ENCODE measurements around the gene ADCK1. TPM values are rescaled to one million over a fixed set of nuclear protein-coding genes. Genes with fewer than 3 reads are reported as not detected.

ADCK1 gene
- total and polyA plus RNA-seq, 2 experiments from 2014 or later: 6.7 to 11.2 TPM

DNA sequence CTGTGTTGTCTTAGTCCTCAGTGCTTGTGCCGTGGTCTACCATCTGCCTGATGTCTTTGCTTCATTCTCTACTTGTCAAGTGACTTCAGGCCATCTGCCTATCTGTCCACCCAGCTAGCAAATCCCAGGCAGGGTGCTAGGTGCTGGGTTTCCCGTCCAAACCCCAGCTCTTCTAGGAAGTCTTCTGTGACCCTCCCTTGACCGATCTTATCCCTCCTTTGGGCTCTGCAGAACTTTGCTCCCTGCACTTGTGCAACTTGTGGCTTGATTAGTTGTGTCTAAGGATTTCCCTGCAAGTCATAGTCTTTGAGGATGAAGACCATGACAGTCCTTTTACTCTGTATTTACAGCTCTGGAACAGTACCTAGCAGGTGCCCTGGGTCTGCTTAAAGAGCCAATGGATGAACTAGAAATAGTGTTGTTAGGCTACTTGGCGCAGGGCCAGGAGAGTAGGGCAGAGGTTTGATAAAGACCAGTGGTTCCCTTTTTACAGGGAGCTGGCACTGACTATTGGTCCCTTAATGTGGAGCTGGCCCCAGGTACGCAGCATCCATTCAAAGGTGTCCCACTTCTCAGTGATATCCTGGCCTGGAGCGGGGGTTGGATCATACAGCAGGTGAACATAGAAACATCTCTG is 60.1 kb downstream of the ADCK1 start (continued):
- TF ChIP-seq, protein P1, sequence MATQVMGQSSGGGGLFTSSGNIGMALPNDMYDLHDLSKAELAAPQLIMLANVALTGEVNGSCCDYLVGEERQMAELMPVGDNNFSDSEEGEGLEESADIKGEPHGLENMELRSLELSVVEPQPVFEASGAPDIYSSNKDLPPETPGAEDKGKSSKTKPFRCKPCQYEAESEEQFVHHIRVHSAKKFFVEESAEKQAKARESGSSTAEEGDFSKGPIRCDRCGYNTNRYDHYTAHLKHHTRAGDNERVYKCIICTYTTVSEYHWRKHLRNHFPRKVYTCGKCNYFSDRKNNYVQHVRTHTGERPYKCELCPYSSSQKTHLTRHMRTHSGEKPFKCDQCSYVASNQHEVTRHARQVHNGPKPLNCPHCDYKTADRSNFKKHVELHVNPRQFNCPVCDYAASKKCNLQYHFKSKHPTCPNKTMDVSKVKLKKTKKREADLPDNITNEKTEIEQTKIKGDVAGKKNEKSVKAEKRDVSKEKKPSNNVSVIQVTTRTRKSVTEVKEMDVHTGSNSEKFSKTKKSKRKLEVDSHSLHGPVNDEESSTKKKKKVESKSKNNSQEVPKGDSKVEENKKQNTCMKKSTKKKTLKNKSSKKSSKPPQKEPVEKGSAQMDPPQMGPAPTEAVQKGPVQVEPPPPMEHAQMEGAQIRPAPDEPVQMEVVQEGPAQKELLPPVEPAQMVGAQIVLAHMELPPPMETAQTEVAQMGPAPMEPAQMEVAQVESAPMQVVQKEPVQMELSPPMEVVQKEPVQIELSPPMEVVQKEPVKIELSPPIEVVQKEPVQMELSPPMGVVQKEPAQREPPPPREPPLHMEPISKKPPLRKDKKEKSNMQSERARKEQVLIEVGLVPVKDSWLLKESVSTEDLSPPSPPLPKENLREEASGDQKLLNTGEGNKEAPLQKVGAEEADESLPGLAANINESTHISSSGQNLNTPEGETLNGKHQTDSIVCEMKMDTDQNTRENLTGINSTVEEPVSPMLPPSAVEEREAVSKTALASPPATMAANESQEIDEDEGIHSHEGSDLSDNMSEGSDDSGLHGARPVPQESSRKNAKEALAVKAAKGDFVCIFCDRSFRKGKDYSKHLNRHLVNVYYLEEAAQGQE (IDR thresholded peaks at IDR 0.05; ENCODE audit: unreplicated experiment): no peak
- TF ChIP-seq JUNB (IDR thresholded peaks at IDR 0.05; ENCODE audit: unreplicated experiment) (no peak), CTCF (conservative IDR thresholded peaks at IDR 0.05; ENCODE audit: low read depth in 2 of 2) (no peak), ZNF114 (CRISPR knock-in tag; IDR thresholded peaks at IDR 0.05) (no peak), NANOG (IDR thresholded peaks at IDR 0.05; ENCODE audit: borderline replicate concordance) (no peak)

DNA sequence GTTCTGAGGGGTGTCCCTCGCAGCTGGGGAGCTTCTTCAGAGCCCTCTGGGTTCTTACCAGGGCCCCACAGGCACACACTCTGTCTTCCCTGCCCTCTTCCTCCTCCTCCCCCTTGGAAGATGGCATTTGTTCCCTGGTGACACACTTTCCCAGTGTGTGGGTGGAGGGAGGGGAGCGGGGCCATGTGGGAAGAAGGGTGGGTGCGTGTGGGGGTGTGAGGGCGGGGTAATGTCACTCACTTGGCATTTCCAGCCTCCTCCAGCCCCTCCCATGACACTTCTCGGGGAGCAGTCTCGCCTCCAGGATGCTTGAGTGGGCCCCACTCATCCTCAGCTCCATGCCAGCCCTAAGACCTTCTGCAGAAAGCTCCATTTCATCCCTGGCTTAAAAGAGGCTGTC is 61.3 kb downstream of the ADCK1 start:
- Histone ChIP-seq H2AFZ (no peak overlapping the region), H3K4me3 (no peak overlapping the region), H3K4me1 (ENCODE audit: insufficient read depth) (no peaks in the 10 kb centered on the region), H3K36me3 (ENCODE audit: insufficient read depth) (no peaks in the 10 kb centered on the region), H3K79me2 (replicated peaks; ENCODE audit: insufficient read depth) (no peaks in the 10 kb centered on the region), H3K27ac (ENCODE audit: low read depth) (no peak overlapping the region), H3F3A (replicated peaks; ENCODE audit: low read depth) (no peaks in the 10 kb centered on the region), H3K4me2 (no peak overlapping the region), H3K9me2 (ENCODE audit: insufficient read depth) (no peaks in the 10 kb centered on the region), H4K20me1 (replicated peaks; ENCODE audit: insufficient read depth) (no peaks in the 10 kb centered on the region), H3K27me3 (ENCODE audit: insufficient read depth) (no peaks in the 10 kb centered on the region)
- peaks cover 4% of the 10 kb centered on the region; the same call in 2 of the 3 replicates for H3K36me3 Mint-ChIP-seq (ENCODE audit: low read depth)
- peaks cover 4% of the 10 kb centered on the region for H3K27me3 Mint-ChIP-seq (ENCODE audit: insufficient read depth, low read depth, poor library complexity)
- DNase-seq (ENCODE audit: low spot score) (no peak), ATAC-seq (no peak)
- H3K4me1 Mint-ChIP-seq: no peaks in the 10 kb centered on the region
- H3K9me3 Mint-ChIP-seq: no peaks in the 10 kb centered on the region
- no peak overlapping the region for H3K27ac Mint-ChIP-seq
- no peak overlapping the region for H3K4me3 Mint-ChIP-seq
- no peak for TF ChIP-seq JUNB (IDR thresholded peaks at IDR 0.05; ENCODE audit: unreplicated experiment)
- no peak for TF ChIP-seq NANOG (IDR thresholded peaks at IDR 0.05; ENCODE audit: borderline replicate concordance)
- TF ChIP-seq CREB1 (CRISPR knock-in tag; IDR thresholded peaks at IDR 0.05; ENCODE audit: low read depth): no peak
- TF ChIP-seq EZH2 (IDR thresholded peaks at IDR 0.05; ENCODE audit: low read depth, unreplicated experiment): no peak
- no peak for TF ChIP-seq CTCF (conservative IDR thresholded peaks at IDR 0.05; ENCODE audit: low read depth in 2 of 2)
- no peak for TF ChIP-seq POLR2AphosphoS5 (IDR thresholded peaks at IDR 0.05; ENCODE audit: low read depth)
- no peak for TF ChIP-seq EZH2phosphoT487 (IDR thresholded peaks at IDR 0.05; ENCODE audit: unreplicated experiment)
- TF ChIP-seq, protein P1 (IDR thresholded peaks at IDR 0.05; ENCODE audit: unreplicated experiment): no peak
- TF ChIP-seq STAT1 (IDR thresholded peaks at IDR 0.05; ENCODE audit: unreplicated experiment): no peak
- TF ChIP-seq ZNF331 (CRISPR knock-in tag; IDR thresholded peaks at IDR 0.05; ENCODE audit: low read depth): no peak
